Amniotic epithelial cell (primary cell): ENCODE results near the gene SLITRK6.
"Not testable (repeated sequence)": the region's sequence is repeated elsewhere in the genome, so short reads cannot be mapped to it uniquely, and the experiment has no call there.

Experiments used
- DNase-seq: peaks from one replicate; pipeline ENCODE4 v3.0.0-alpha.2; 2010; ENCODE audit warnings: low read depth

The SLITRK6 gene

GRCh38 chr13:85799097-85799582, at the start of gene SLITRK6:
Gene SLITRK6, minus strand, starts transcription at chr13:85799419. Its CDS starts 2,911 bp downstream, at chr13:85796508.
- peak; percentile 45 for DNase-seq

GRCh38 chr13:85847012-85847411, 47.8 kb upstream of the SLITRK6 start:
- no peak for DNase-seq

- no peak for DNase-seq
These were observed 42.2 kb upstream of the SLITRK6 start for GRCh38 chr13:85841427-85841826.

GRCh38 chr13:85833921-85834320, 34.7 kb upstream of the SLITRK6 start:
- DNase-seq, result no peak

- peak; percentile 9 for DNase-seq
These were observed 29.0 kb upstream of the SLITRK6 start for GRCh38 chr13:85828094-85828684.

GRCh38 chr13:85825454-85825853, 26.2 kb upstream of the SLITRK6 start:
- DNase-seq, result peak; percentile 44

- no peak for DNase-seq
These were observed 24.6 kb upstream of the SLITRK6 start for GRCh38 chr13:85823832-85824231.

GRCh38 chr13:85819513-85819912, 20.3 kb upstream of the SLITRK6 start:
- DNase-seq, result no peak

GRCh38 chr13:85816413-85816812, 17.2 kb upstream of the SLITRK6 start:
- no peak for DNase-seq

- no peak for DNase-seq
These were observed 13.1 kb upstream of the SLITRK6 start for GRCh38 chr13:85812282-85812681.

GRCh38 chr13:85808811-85809210, 9.6 kb upstream of the SLITRK6 start:
- DNase-seq, result no peak

- DNase-seq, result peak; percentile 39
These were observed 7.4 kb upstream of the SLITRK6 start for GRCh38 chr13:85806553-85807175.

GRCh38 chr13:85798556-85798955, 663 bp downstream of the SLITRK6 start:
- no peak for DNase-seq

- DNase-seq, result no peak
These were observed 1.9 kb downstream of the SLITRK6 start for GRCh38 chr13:85797311-85797710.

- no peak for DNase-seq
These were observed 14.0 kb downstream of the SLITRK6 start for GRCh38 chr13:85785205-85785604.

- DNase-seq, result peak; percentile 56
These were observed 26.9 kb downstream of the SLITRK6 start for GRCh38 chr13:85772367-85772766.

- DNase-seq, result peak; percentile 4
These were observed 27.4 kb downstream of the SLITRK6 start for GRCh38 chr13:85771856-85772255.

GRCh38 chr13:85768946-85769345, 30.3 kb downstream of the SLITRK6 start:
- no peak for DNase-seq

- peak; percentile 18 for DNase-seq
These were observed 44.1 kb downstream of the SLITRK6 start for GRCh38 chr13:85755123-85755522.

GRCh38 chr13:85743201-85743770, 55.9 kb downstream of the SLITRK6 start:
- DNase-seq, result not testable (repeated sequence)
